ENCODE measurements around the gene NCAM1. TPM values are rescaled to one million over a fixed set of nuclear protein-coding genes. Genes with fewer than 3 reads are reported as not detected.
A peak's percentile ranks its signal among the peaks of the same experiment; 100 is the strongest.

The NCAM1 gene
- total RNA-seq, 1 donor, result 9.6 TPM

- H3K4me3 ChIP-seq (ENCODE audit: low read length), result peak overlapping the region; percentile 37
- peaks cover 20% of the 10 kb centered on the region for H3K4me1 ChIP-seq (ENCODE audit: insufficient read depth, low read length)
- H3K27me3 ChIP-seq (ENCODE audit: insufficient read depth, low read length), result peaks cover 87% of the 10 kb centered on the region
- H3K9me3 ChIP-seq (ENCODE audit: low read depth, low read length), result no peaks in the 10 kb centered on the region
These were observed 745 bp downstream of the NCAM1 start for GRCh38 chr11:112961751-112962578.

GRCh38 chr11:112962579-112963367, 1.6 kb downstream of the NCAM1 start:
- Histone ChIP-seq H3K4me1 (ENCODE audit: insufficient read depth, low read length) (peaks cover 20% of the 10 kb centered on the region), H3K27me3 (ENCODE audit: insufficient read depth, low read length) (peaks cover 87% of the 10 kb centered on the region), H3K9me3 (ENCODE audit: low read depth, low read length) (no peaks in the 10 kb centered on the region), H3K4me3 (ENCODE audit: low read length) (peak overlapping the region; percentile 37)

GRCh38 chr11:112963368-112963955, 2.2 kb downstream of the NCAM1 start:
- Histone ChIP-seq H3K27me3 (ENCODE audit: insufficient read depth, low read length) (peaks cover 84% of the 10 kb centered on the region), H3K4me1 (ENCODE audit: insufficient read depth, low read length) (peaks cover 20% of the 10 kb centered on the region), H3K4me3 (ENCODE audit: low read length) (peak overlapping the region; percentile 13), H3K9me3 (ENCODE audit: low read depth, low read length) (no peaks in the 10 kb centered on the region)

GRCh38 chr11:112965656-112966055, 4.4 kb downstream of the NCAM1 start:
- H3K27me3 ChIP-seq (ENCODE audit: insufficient read depth, low read length), result peaks cover 73% of the 10 kb centered on the region
- no peak overlapping the region for H3K4me3 ChIP-seq (ENCODE audit: low read length)
- H3K9me3 ChIP-seq (ENCODE audit: low read depth, low read length), result no peaks in the 10 kb centered on the region
- peaks cover 20% of the 10 kb centered on the region for H3K4me1 ChIP-seq (ENCODE audit: insufficient read depth, low read length)

- H3K4me3 ChIP-seq (ENCODE audit: low read length), result no peak overlapping the region
- H3K4me1 ChIP-seq (ENCODE audit: insufficient read depth, low read length), result peaks cover 16% of the 10 kb centered on the region
- no peaks in the 10 kb centered on the region for H3K9me3 ChIP-seq (ENCODE audit: low read depth, low read length)
- peaks cover 64% of the 10 kb centered on the region for H3K27me3 ChIP-seq (ENCODE audit: insufficient read depth, low read length)
These were observed 5.3 kb downstream of the NCAM1 start for GRCh38 chr11:112966561-112966960.

GRCh38 chr11:112967082-112967481, 5.9 kb downstream of the NCAM1 start:
- peaks cover 60% of the 10 kb centered on the region for H3K27me3 ChIP-seq (ENCODE audit: insufficient read depth, low read length)
- H3K4me3 ChIP-seq (ENCODE audit: low read length), result no peak overlapping the region
- H3K4me1 ChIP-seq (ENCODE audit: insufficient read depth, low read length), result peaks cover 11% of the 10 kb centered on the region

GRCh38 chr11:112968941-112969713, 7.9 kb downstream of the NCAM1 start:
- H3K4me1 ChIP-seq (ENCODE audit: insufficient read depth, low read length), result no peaks in the 10 kb centered on the region
- no peaks in the 10 kb centered on the region for H3K9me3 ChIP-seq (ENCODE audit: low read depth, low read length)
- no peak overlapping the region for H3K4me3 ChIP-seq (ENCODE audit: low read length)
- H3K27me3 ChIP-seq (ENCODE audit: insufficient read depth, low read length), result peaks cover 42% of the 10 kb centered on the region

More at GRCh38 chr11:112967082-112967481, 5.9 kb downstream of the NCAM1 start:
- H3K9me3 ChIP-seq (ENCODE audit: low read depth, low read length), result no peaks in the 10 kb centered on the region

GRCh38 chr11:112971195-112971594, 10.0 kb downstream of the NCAM1 start:
- Histone ChIP-seq H3K27me3 (ENCODE audit: insufficient read depth, low read length) (peaks cover 23% of the 10 kb centered on the region), H3K4me1 (ENCODE audit: insufficient read depth, low read length) (no peaks in the 10 kb centered on the region), H3K9me3 (ENCODE audit: low read depth, low read length) (no peaks in the 10 kb centered on the region), H3K4me3 (ENCODE audit: low read length) (no peak overlapping the region)

GRCh38 chr11:112971827-112972226, 10.6 kb downstream of the NCAM1 start:
- Histone ChIP-seq H3K4me3 (ENCODE audit: low read length) (no peak overlapping the region), H3K27me3 (ENCODE audit: insufficient read depth, low read length) (peaks cover 17% of the 10 kb centered on the region), H3K9me3 (ENCODE audit: low read depth, low read length) (no peaks in the 10 kb centered on the region), H3K4me1 (ENCODE audit: insufficient read depth, low read length) (no peaks in the 10 kb centered on the region)

GRCh38 chr11:112972399-112973145, 11.4 kb downstream of the NCAM1 start:
- H3K4me3 ChIP-seq (ENCODE audit: low read length), result no peak overlapping the region
- H3K27me3 ChIP-seq (ENCODE audit: insufficient read depth, low read length), result peaks cover 10% of the 10 kb centered on the region
- H3K9me3 ChIP-seq (ENCODE audit: low read depth, low read length), result no peaks in the 10 kb centered on the region
- H3K4me1 ChIP-seq (ENCODE audit: insufficient read depth, low read length), result peaks cover under 1% of the 10 kb centered on the region

- Histone ChIP-seq H3K27me3 (ENCODE audit: insufficient read depth, low read length) (peaks cover 4% of the 10 kb centered on the region), H3K4me1 (ENCODE audit: insufficient read depth, low read length) (peaks cover 6% of the 10 kb centered on the region), H3K4me3 (ENCODE audit: low read length) (no peak overlapping the region), H3K9me3 (ENCODE audit: low read depth, low read length) (no peaks in the 10 kb centered on the region)
These were observed 13.8 kb downstream of the NCAM1 start for GRCh38 chr11:112975051-112975450.

- no peaks in the 10 kb centered on the region for H3K9me3 ChIP-seq (ENCODE audit: low read depth, low read length)
- peaks cover 2% of the 10 kb centered on the region for H3K27me3 ChIP-seq (ENCODE audit: insufficient read depth, low read length)
- no peak overlapping the region for H3K4me3 ChIP-seq (ENCODE audit: low read length)
- H3K4me1 ChIP-seq (ENCODE audit: insufficient read depth, low read length), result peaks cover 6% of the 10 kb centered on the region
These were observed 14.3 kb downstream of the NCAM1 start for GRCh38 chr11:112975493-112975892.

- H3K27me3 ChIP-seq (ENCODE audit: insufficient read depth, low read length), result no peaks in the 10 kb centered on the region
- H3K4me3 ChIP-seq (ENCODE audit: low read length), result no peak overlapping the region
- no peaks in the 10 kb centered on the region for H3K9me3 ChIP-seq (ENCODE audit: low read depth, low read length)
- peaks cover 6% of the 10 kb centered on the region for H3K4me1 ChIP-seq (ENCODE audit: insufficient read depth, low read length)
These were observed 16.5 kb downstream of the NCAM1 start for GRCh38 chr11:112977755-112978154.

GRCh38 chr11:112983887-112984286, 22.7 kb downstream of the NCAM1 start:
- no peaks in the 10 kb centered on the region for H3K27me3 ChIP-seq (ENCODE audit: insufficient read depth, low read length)
- H3K9me3 ChIP-seq (ENCODE audit: low read depth, low read length), result peaks cover 23% of the 10 kb centered on the region
- H3K4me3 ChIP-seq (ENCODE audit: low read length), result no peak overlapping the region

More at GRCh38 chr11:112983887-112984286, 22.7 kb downstream of the NCAM1 start:
- no peaks in the 10 kb centered on the region for H3K4me1 ChIP-seq (ENCODE audit: insufficient read depth, low read length)
